ENCODE results near the gene TEX19.

Gene TEX19

DNA sequence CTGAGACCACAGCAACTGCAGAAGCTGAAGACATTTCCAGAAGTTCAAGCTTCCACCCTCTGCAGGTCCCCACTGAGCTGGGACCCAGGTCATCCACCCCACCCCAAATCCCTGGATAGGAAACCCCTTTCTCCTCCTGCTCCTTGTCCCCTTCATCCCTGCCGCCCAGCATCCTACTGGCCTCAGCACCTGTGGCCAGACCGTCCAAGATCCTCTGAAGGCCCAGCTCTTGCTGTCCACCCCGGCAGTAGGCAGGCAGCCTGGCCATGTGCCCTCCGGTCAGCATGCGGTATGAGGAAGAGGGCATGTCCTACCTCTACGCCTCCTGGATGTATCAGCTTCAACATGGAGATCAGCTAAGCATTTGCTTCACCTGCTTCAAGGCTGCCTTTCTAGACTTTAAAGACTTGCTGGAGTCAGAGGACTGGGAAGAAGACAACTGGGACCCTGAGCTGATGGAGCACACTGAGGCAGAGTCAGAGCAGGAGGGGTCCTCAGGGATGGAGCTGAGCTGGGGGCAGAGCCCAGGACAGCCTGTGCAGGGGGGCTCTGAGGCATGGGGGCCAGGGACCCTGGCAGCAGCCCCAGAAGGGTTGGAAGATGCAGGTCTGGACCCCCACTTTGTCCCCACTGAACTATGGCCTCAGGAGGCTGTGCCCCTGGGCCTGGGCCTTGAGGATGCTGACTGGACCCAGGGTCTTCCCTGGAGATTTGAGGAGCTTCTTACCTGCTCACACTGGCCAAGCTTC lies 3.0 kb downstream of the TEX19 start:
- TF ChIP-seq ZBTB7A (IDR thresholded peaks at IDR 0.05; ENCODE audit: low read depth) (no peak), NFIC (IDR thresholded peaks at IDR 0.05) (no peak), YY1 (IDR thresholded peaks at IDR 0.05; ENCODE audit: low read depth) (no peak), RAD21 (IDR thresholded peaks at IDR 0.05; ENCODE audit: low read depth) (no peak), CEBPB (IDR thresholded peaks at IDR 0.05) (no peak)
- TF ChIP-seq, protein P1, sequence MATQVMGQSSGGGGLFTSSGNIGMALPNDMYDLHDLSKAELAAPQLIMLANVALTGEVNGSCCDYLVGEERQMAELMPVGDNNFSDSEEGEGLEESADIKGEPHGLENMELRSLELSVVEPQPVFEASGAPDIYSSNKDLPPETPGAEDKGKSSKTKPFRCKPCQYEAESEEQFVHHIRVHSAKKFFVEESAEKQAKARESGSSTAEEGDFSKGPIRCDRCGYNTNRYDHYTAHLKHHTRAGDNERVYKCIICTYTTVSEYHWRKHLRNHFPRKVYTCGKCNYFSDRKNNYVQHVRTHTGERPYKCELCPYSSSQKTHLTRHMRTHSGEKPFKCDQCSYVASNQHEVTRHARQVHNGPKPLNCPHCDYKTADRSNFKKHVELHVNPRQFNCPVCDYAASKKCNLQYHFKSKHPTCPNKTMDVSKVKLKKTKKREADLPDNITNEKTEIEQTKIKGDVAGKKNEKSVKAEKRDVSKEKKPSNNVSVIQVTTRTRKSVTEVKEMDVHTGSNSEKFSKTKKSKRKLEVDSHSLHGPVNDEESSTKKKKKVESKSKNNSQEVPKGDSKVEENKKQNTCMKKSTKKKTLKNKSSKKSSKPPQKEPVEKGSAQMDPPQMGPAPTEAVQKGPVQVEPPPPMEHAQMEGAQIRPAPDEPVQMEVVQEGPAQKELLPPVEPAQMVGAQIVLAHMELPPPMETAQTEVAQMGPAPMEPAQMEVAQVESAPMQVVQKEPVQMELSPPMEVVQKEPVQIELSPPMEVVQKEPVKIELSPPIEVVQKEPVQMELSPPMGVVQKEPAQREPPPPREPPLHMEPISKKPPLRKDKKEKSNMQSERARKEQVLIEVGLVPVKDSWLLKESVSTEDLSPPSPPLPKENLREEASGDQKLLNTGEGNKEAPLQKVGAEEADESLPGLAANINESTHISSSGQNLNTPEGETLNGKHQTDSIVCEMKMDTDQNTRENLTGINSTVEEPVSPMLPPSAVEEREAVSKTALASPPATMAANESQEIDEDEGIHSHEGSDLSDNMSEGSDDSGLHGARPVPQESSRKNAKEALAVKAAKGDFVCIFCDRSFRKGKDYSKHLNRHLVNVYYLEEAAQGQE (IDR thresholded peaks at IDR 0.05; ENCODE audit: low read depth): no peak

DNA sequence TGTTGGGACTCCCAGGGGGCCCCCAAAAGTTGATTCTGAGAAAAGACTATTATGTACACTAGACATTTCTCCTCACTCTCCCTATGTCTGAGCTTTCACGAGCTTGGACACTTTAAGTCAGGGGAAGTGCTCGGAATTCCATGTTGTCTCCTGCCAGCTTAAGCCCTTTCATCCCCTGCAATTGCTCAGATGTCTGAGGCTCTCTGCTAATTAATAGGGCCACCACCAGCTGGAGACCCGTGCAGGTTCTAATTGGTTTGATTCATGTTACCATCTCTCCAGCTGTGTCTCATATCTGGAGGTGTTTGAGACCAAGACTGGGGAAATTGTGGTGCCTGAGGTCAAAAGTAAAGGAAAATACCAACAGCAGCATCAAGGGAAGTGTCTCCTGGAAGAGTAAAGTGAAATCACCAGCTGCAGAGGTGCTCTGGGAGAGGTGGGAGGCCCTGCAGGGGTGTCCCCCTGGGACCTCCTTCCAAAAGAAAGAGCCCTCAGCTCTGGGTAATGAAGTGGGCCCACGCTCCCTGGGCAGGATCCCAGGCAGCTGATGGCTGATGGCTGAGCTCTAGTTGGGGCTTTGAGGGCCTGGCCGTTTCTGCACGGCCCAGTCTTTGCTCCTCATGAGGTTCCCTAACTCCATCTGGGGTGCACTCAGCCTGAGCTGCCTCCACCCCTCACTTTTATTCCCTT lies 6.7 kb downstream of the TEX19 start:
- TF ChIP-seq ZBTB7A (IDR thresholded peaks at IDR 0.05; ENCODE audit: low read depth) (no peak), EGR1 (IDR thresholded peaks at IDR 0.05) (no peak), EP300 (IDR thresholded peaks at IDR 0.05; ENCODE audit: borderline replicate concordance) (no peak), TEAD4 (IDR thresholded peaks at IDR 0.05) (no peak), YY1 (IDR thresholded peaks at IDR 0.05; ENCODE audit: low read depth) (no peak), CEBPB (IDR thresholded peaks at IDR 0.05) (no peak), TCF12 (IDR thresholded peaks at IDR 0.05; ENCODE audit: low read depth) (no peak), CREB1 (IDR thresholded peaks at IDR 0.05; ENCODE audit: low read depth) (no peak), RAD21 (IDR thresholded peaks at IDR 0.05; ENCODE audit: low read depth) (no peak), FOXM1 (IDR thresholded peaks at IDR 0.05; ENCODE audit: borderline replicate concordance, low read depth) (no peak), NFIC (IDR thresholded peaks at IDR 0.05) (no peak), TAF1 (IDR thresholded peaks at IDR 0.05; ENCODE audit: low read depth) (no peak)
- TF ChIP-seq, protein P2, sequence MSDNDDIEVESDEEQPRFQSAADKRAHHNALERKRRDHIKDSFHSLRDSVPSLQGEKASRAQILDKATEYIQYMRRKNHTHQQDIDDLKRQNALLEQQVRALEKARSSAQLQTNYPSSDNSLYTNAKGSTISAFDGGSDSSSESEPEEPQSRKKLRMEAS (IDR thresholded peaks at IDR 0.05): no peak
- TF ChIP-seq, protein P1 (IDR thresholded peaks at IDR 0.05; ENCODE audit: low read depth): no peak
- TF ChIP-seq, protein P3, sequence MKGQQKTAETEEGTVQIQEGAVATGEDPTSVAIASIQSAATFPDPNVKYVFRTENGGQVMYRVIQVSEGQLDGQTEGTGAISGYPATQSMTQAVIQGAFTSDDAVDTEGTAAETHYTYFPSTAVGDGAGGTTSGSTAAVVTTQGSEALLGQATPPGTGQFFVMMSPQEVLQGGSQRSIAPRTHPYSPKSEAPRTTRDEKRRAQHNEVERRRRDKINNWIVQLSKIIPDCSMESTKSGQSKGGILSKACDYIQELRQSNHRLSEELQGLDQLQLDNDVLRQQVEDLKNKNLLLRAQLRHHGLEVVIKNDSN (IDR thresholded peaks at IDR 0.05): no peak

DNA sequence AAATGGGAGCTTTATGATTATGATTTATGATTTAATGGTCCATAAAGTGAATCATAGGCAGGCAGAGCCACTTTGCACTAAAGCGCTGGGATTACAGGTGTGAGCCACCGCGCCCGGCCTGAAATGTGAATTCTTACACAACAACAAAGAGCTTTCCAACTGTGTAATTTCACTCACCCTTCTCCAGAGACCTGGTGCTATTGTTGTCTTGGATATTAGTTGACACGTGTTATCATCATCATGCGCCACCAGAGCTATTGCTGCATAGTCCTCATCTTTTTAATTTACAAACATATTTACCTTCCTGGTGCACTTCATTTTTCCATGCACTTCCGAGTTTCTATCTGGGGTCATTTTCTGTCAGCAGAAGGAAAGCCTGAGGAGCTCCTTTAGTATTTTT lies 7.7 kb downstream of the TEX19 start:
- TF ChIP-seq NFIC (IDR thresholded peaks at IDR 0.05) (no peak), TCF12 (IDR thresholded peaks at IDR 0.05; ENCODE audit: low read depth) (no peak), ZBTB7A (IDR thresholded peaks at IDR 0.05; ENCODE audit: low read depth) (no peak), YY1 (IDR thresholded peaks at IDR 0.05; ENCODE audit: low read depth) (no peak), RAD21 (IDR thresholded peaks at IDR 0.05; ENCODE audit: low read depth) (no peak), TEAD4 (IDR thresholded peaks at IDR 0.05) (no peak), EGR1 (IDR thresholded peaks at IDR 0.05) (no peak), CEBPB (IDR thresholded peaks at IDR 0.05) (no peak), CREB1 (IDR thresholded peaks at IDR 0.05; ENCODE audit: low read depth) (no peak), FOXM1 (IDR thresholded peaks at IDR 0.05; ENCODE audit: borderline replicate concordance, low read depth) (no peak)
- TF ChIP-seq, protein P3 (IDR thresholded peaks at IDR 0.05): no peak
- TF ChIP-seq, protein P1 (IDR thresholded peaks at IDR 0.05; ENCODE audit: low read depth): no peak
- TF ChIP-seq, protein P2 (IDR thresholded peaks at IDR 0.05): no peak

Measured in Ishikawa (cell line).